Esophagus mucosa (tissue), 1 donor: ENCODE results near the gene PXYLP1. TPM values are rescaled to one million over a fixed set of nuclear protein-coding genes. Genes with fewer than 3 reads are reported as not detected.

ENCODE experiments used
- ATAC-seq: fragments of 200-7000 bp; cut with Tn5 transposase; one replicate; pipeline ENCODE4 v1.9.1; 2020
- total RNA-seq: library from RNA; stranded (reverse); gene quantifications from one replicate; pipeline ENCODE4 v1.2.4, GENCODE V29; 2023
- donor health status: DM: yes; HTN: yes; CAD: no.

The PXYLP1 gene
- total RNA-seq, 1 donor from 2014 or later: 1.5 TPM

DNA sequence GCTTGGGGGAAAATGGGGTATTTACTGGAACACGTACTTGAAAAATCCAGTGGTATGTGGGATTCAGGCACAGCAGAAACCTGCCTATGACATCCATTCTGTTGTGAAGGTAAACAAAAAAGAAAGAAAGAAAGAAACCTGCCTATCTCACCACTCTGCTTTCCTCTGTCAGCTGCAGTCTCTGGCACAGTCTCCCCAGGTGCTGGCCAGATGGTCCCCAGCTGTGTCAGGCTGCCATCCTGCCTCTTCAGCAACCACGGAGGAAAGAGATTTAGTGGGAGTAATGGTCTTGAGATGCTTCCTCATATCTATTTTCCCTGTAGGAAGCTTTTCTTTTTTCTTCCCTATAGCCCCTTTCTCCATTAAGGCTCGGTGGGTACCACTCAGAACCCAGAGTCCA is 2.5 kb upstream of the PXYLP1 start:
- no peak for ATAC-seq

- no peak for ATAC-seq
These were observed 1.3 kb upstream of the PXYLP1 start for GRCh38 chr3:141230293-141230692.

- ATAC-seq: peak; percentile 38
These were observed 563 bp downstream of the PXYLP1 start for GRCh38 chr3:141231952-141232823.

DNA sequence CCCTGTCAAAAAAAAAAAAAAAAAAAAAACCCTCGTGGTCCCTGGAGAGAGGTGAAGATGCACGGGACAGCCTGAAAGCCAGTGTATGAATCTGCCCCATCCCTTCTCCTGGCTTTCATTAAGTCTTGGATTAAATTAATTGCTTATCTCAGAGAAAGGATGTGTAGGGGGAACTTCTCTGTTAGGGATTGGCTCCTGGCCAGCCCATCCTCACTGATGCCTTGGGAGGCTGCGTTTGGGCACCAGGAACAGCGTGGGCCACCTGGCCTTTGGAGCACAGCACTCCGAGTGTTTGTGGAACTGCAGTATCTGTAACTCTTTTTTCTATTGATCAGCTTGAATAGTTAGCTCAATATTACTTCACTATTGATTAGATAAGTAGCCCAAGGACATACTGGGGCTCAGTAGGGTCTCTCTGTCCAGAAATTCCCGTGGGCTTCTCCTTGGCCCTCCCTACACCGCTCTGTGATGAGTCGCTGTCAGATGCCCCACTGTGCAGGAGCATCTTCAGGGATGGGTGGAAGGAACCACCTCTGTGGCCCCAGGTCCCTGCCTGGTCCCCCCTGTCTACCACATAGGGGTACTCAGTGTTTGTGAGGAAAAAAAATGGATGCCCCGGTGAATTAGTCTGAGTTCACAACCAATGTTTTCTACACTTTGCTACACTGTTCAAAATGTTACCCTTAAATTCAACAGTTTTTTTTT is 2.0 kb downstream of the PXYLP1 start:
- no peak for ATAC-seq

GRCh38 chr3:141234283-141234682 is 2.7 kb downstream of the PXYLP1 start:
- ATAC-seq: no peak

GRCh38 chr3:141235661-141236171 is 4.1 kb downstream of the PXYLP1 start:
- ATAC-seq: no peak

GRCh38 chr3:141236361-141236760 is 4.7 kb downstream of the PXYLP1 start:
- ATAC-seq: no peak

DNA sequence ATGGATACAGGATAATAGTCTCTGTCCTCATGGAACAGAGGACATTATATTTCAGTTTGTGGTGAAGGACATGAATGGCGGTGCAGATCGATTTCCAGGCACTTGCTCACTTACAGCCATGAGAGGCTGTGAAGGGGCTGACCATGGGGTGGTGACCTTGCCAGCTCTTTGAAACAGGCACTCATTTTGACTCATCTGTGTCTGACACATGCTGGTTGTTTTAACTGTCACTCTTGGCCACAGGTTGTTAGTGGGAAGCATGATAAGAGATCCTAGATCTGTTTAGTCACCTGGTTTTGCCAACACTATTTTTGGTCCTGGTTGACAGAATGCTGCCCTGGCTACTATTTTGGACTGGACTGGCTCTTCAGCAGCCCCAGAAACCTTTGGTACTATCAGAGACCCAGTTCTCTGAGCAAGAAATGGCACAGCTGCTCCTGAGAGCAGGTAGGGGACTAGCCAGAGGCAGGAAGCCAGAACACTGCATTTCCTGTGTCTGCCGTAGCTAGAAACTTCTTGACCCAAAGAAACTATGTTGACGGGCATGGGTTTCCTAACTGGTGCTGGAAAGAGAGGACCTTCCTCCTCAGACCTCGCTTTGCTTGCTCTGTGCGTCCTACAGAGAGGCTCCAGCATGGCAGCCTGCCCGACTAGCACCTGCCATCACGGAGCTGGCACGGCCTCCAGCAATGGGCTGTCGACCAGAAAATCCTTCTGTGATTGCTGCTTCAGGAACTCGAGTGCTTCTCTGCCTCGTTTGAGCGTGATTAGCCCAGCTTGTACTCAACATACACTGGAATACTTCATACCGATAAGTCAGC is 6.3 kb downstream of the PXYLP1 start:
- no peak for ATAC-seq

DNA sequence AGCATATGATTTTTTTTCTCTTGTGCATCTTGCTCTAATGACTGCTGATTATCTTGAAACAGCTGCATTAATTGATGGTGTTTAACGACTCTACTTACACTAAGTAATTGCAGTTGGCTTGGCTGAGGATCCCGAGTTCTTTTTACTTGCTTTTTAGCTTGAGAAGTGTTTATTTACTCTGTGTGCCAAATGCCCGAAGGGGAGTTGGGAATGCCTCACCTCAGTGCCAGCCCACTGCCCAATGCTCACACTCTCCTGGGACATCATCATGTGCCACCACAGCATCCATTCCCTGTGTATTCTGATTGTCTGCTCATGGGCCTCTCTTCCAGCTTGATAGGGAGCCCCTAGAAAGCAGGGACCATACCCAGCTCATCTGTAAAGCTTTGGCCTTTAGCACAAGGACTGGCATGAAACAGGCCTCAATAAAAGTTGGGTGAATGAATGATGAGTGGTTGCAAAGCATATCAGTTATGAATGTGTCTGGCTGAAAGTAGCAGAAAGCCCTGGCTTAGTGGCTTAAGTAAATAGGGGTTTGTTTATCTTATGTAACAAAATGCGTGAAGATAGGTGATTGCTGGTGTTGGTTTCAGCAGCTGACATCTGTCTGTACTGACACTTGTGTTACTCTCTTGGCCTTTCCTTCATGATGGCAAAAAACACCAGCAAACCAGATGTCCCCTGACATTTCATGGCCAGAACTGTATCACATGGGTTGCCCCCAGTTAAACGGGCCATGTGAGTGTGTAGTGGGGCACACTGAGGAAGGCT is 8.1 kb downstream of the PXYLP1 start:
- no peak for ATAC-seq

- ATAC-seq: no peak
These were observed 8.7 kb downstream of the PXYLP1 start for GRCh38 chr3:141240286-141240685.

- ATAC-seq: no peak
These were observed 9.3 kb downstream of the PXYLP1 start for GRCh38 chr3:141240687-141241615.

DNA sequence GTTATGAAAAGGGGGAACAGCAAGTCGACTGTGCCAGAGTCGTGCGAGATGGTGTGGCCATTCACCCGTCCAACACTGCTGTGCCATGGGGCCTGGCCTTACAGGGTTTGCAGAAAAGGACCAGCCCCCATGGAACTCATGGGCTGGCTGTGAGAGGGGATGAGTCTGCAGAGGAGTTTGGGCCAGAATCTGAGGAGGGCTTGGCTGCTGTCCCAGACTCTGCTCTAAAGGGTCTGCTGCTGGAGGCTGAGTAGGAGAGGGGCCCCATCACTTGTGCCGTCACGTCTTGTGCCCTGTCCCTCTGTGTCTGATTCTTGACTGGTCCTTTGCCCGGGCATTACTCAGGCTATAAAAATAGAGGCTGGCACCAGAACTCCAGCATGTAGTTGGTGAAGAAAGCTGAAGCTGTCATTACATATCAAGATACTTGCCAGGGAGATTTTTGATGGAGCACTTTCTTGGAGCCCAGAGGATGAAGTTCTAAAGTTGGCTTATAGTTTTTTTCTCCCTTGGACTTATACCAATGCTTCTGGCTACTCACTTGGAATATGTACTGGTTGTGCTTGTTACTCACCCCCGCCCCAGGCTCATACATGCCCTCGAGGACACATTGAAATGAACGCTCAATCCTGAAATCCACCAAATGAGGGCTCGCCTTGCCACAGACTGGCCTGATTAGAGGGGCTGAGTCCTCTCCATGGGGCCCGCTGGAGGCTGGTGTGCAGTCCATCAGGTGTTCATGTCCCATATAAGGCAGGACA is 10.2 kb downstream of the PXYLP1 start:
- no peak for ATAC-seq

DNA sequence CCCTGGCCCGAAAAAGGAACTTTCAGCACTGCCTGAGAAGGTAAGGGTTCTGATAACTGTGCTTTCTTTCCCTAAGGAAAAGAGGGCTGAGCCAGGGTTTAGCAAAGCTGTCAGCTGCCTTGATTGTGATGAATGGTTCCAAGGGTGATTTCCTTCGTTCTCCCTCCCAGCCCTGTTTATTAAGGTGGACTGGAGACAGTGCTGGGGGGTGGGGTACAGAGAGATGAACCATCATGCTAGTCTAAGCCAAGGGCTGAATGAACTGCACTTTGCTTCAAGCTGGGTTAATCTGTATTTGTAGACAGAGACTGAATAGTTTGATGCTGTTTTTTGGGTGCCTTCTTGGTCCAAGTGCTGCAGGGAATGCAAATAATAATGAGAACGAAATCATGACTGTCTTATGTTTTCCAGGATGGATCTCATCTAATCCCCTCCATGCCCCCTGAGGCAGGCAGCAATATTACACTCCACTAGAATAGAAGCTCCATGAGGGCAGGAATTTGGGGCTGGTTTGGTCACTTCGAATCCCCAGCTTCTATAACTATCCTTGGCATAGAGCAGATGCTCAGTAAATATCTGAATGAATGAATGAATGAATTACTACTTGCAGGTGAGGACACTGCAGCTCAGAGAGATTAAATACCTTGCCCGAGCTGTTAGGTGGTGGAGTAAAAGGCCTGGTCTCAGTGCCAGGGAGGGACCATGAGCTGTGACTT is 10.9 kb downstream of the PXYLP1 start:
- no peak for ATAC-seq

- no peak for ATAC-seq
These were observed 11.7 kb downstream of the PXYLP1 start for GRCh38 chr3:141243271-141243707.

- ATAC-seq: no peak
These were observed 14.8 kb downstream of the PXYLP1 start for GRCh38 chr3:141246224-141246957.

DNA sequence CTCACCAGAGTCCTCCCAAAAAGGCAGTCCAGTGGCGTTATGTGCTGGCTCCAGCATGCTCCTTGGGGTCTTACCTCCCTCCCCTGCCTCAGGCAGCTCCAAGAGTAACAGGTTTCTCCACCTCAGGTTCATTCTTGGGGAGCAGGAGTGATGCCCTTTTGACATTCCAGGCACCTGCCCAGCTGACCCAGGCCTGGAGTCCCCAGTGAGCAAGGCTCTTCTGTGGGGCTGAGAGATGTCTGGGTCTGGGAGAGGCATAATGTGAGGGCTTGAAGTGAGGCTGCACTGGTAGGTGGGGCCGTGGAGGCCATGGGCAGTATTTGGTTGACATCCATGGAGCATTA is 15.3 kb downstream of the PXYLP1 start:
- no peak for ATAC-seq

GRCh38 chr3:141248064-141248463 is 16.4 kb downstream of the PXYLP1 start:
- no peak for ATAC-seq

- ATAC-seq: no peak
These were observed 17.4 kb downstream of the PXYLP1 start for GRCh38 chr3:141249041-141249440.

GRCh38 chr3:141250342-141250741 is 18.7 kb downstream of the PXYLP1 start:
- no peak for ATAC-seq
